Measurements from ENCODE around the gene TCEANC2. TPM values are rescaled to one million over a fixed set of nuclear protein-coding genes. Genes with fewer than 3 reads are reported as not detected.

TCEANC2 gene
- total RNA-seq, 1 experiment from 2014 or later: 1.9 TPM

DNA sequence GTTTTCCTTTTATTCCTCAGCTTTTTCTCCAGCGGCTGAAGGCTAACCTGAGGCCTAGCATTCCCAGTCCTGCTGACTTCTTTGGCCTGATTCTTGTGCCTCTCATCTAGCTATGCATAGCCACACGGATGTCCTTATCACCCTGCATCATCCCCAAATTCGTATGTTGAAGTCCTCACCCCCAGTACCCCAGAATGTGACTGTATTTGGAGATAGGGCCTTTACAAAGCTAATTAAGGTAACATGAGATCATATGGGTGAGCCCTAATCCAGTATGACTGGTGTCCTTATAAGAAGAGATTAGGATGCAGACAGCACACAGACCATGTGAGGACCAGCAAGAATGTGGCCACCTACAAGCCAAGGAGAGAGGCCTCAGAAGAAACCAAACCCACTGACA is 54.7 kb downstream of the TCEANC2 start:
- H3K9me3 ChIP-seq: no peaks in the 10 kb centered on the region
- DNase-seq: no peak
- Mint-ChIP-seq H3K4me1 (ENCODE audit: low read depth, unreplicated experiment) (no peaks in the 10 kb centered on the region), H3K9me3 (ENCODE audit: unreplicated experiment) (no peaks in the 10 kb centered on the region), H3K27ac (ENCODE audit: unreplicated experiment) (no peak overlapping the region), H3K27me3 (ENCODE audit: insufficient read depth, unreplicated experiment) (no peaks in the 10 kb centered on the region), H3K36me3 (ENCODE audit: insufficient read depth, unreplicated experiment) (no peaks in the 10 kb centered on the region), H3K4me3 (ENCODE audit: unreplicated experiment) (no peak overlapping the region)
- no TSS peak for BruUV-seq (replicated peaks)
- no peaks in the 10 kb centered on the region for H3K27me3 ChIP-seq (replicated peaks; ENCODE audit: control insufficient read depth, insufficient read depth, low read length)
- no peaks in the 10 kb centered on the region for H3K4me1 ChIP-seq
- H3K4me3 ChIP-seq (ENCODE audit: low read depth, low read length): no peak overlapping the region
- ChIA-PET POLR2A (no interaction called here), CTCF (no interaction called here)
- TF ChIP-seq, protein P1, sequence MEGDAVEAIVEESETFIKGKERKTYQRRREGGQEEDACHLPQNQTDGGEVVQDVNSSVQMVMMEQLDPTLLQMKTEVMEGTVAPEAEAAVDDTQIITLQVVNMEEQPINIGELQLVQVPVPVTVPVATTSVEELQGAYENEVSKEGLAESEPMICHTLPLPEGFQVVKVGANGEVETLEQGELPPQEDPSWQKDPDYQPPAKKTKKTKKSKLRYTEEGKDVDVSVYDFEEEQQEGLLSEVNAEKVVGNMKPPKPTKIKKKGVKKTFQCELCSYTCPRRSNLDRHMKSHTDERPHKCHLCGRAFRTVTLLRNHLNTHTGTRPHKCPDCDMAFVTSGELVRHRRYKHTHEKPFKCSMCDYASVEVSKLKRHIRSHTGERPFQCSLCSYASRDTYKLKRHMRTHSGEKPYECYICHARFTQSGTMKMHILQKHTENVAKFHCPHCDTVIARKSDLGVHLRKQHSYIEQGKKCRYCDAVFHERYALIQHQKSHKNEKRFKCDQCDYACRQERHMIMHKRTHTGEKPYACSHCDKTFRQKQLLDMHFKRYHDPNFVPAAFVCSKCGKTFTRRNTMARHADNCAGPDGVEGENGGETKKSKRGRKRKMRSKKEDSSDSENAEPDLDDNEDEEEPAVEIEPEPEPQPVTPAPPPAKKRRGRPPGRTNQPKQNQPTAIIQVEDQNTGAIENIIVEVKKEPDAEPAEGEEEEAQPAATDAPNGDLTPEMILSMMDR (IDR thresholded peaks at IDR 0.05; ENCODE audit: insufficient read depth in 1 of 2, low read depth in 1 of 2, low read length in 1 of 2, severe bottlenecking in 1 of 2, unreplicated experiment in 1 of 2): no peak
- intact Hi-C loops (cut with micrococcal nuclease; ENCODE audit: unreplicated experiment): no loop called here
- no peaks in the 10 kb centered on the region for H3K36me3 ChIP-seq (ENCODE audit: control insufficient read depth, insufficient read depth, low read length)

DNA sequence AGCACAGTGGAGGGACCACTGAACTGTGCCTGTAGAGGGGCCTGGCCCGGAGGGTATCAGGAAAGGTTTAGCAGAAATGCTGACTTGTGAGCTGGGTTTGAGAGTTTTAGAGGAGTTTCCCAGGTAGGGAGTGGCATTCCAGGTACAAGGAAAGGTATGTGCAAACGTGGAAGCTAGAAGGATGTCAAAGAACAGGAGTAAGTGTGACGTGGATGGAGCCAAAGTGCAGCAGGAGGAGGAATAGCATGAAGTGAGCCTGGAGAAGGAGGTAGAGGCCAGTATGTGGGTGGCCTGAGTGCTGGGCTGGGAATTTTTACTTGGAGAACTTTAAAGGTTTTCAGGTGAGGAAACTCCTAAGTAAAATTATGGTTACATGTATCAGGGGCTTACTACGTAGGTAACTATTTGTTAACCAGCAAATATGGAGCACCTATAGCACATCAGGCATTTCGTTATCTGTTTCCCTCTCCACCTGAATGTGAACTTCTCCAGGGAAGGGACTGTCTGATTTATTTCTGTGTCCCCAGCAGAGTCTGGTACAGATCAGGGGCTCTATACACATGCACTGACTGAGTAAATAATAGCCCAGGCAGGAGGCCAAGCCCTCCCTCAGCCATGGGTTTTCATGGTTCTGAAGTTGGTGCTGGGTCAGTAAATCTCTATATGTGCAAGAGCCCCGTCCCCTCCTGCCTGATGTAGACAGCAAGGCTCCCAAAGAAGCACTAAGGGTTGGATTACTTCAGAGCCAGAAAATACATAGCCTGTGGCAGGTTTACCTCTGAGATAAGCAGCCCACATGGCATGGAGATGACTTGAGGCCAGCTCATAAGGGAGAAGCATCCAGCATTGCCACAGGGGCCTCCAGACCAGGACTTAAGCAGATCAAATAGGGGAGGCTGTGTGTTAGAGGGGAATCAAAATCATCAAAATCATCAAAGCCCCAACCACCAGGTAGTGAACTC is 56.0 kb downstream of the TCEANC2 start:
- TF ChIP-seq, protein P1 (IDR thresholded peaks at IDR 0.05; ENCODE audit: insufficient read depth in 1 of 2, low read depth in 1 of 2, low read length in 1 of 2, severe bottlenecking in 1 of 2, unreplicated experiment in 1 of 2): no peak
- no peaks in the 10 kb centered on the region for H3K9me3 Mint-ChIP-seq (ENCODE audit: unreplicated experiment)
- H3K4me3 Mint-ChIP-seq (ENCODE audit: unreplicated experiment): no peak overlapping the region
- H3K4me1 Mint-ChIP-seq (ENCODE audit: low read depth, unreplicated experiment): no peaks in the 10 kb centered on the region
- no peaks in the 10 kb centered on the region for H3K4me1 ChIP-seq
- no peaks in the 10 kb centered on the region for H3K27me3 Mint-ChIP-seq (ENCODE audit: insufficient read depth, unreplicated experiment)
- intact Hi-C loops (cut with micrococcal nuclease; ENCODE audit: unreplicated experiment): no loop called here
- H3K4me3 ChIP-seq (ENCODE audit: low read depth, low read length): no peak overlapping the region
- no peaks in the 10 kb centered on the region for H3K36me3 ChIP-seq (ENCODE audit: control insufficient read depth, insufficient read depth, low read length)
- no peaks in the 10 kb centered on the region for H3K27me3 ChIP-seq (replicated peaks; ENCODE audit: control insufficient read depth, insufficient read depth, low read length)
- DNase-seq: no peak
- no peaks in the 10 kb centered on the region for H3K36me3 Mint-ChIP-seq (ENCODE audit: insufficient read depth, unreplicated experiment)
- no peak overlapping the region for H3K27ac Mint-ChIP-seq (ENCODE audit: unreplicated experiment)
- BruUV-seq (replicated peaks): no TSS peak
- ChIA-PET POLR2A (no interaction called here), CTCF (no interaction called here)
- H3K9me3 ChIP-seq: no peaks in the 10 kb centered on the region

DNA sequence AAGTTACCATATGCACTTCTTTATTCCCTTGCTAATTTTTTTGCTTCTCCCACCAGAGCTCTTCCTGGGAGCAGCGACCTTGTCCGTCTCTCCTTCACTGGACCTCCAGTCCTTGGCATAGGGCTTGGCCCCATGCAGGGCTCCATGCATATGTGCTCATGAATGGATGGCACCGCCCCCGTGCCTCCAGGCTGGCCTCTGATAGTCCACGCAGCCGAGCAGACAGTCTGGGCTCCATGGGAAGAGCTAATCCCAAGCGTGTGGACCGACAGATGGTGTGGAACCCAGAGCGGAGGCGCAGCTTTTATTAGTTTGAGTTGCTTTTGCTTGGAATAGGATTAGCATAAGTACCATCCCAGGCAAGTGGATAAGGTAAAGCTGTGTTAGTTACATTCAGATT is 57.6 kb downstream of the TCEANC2 start:
- BruUV-seq (replicated peaks): no TSS peak
- POLR2A ChIA-PET: no interaction called here

More for the DNA sequence above, 57.6 kb downstream of the TCEANC2 start:
- Mint-ChIP-seq H3K9me3 (ENCODE audit: unreplicated experiment) (no peaks in the 10 kb centered on the region), H3K4me3 (ENCODE audit: unreplicated experiment) (no peak overlapping the region), H3K4me1 (ENCODE audit: low read depth, unreplicated experiment) (no peaks in the 10 kb centered on the region), H3K36me3 (ENCODE audit: insufficient read depth, unreplicated experiment) (no peaks in the 10 kb centered on the region), H3K27me3 (ENCODE audit: insufficient read depth, unreplicated experiment) (no peaks in the 10 kb centered on the region), H3K27ac (ENCODE audit: unreplicated experiment) (no peak overlapping the region)
- H3K4me1 ChIP-seq: no peaks in the 10 kb centered on the region
- no peaks in the 10 kb centered on the region for H3K27me3 ChIP-seq (replicated peaks; ENCODE audit: control insufficient read depth, insufficient read depth, low read length)
- no peak for DNase-seq
- no peaks in the 10 kb centered on the region for H3K9me3 ChIP-seq
- H3K4me3 ChIP-seq (ENCODE audit: low read depth, low read length): no peak overlapping the region
- CTCF ChIA-PET: no interaction called here
- H3K36me3 ChIP-seq (ENCODE audit: control insufficient read depth, insufficient read depth, low read length): no peaks in the 10 kb centered on the region
- intact Hi-C loops (cut with micrococcal nuclease; ENCODE audit: unreplicated experiment): no loop called here
- TF ChIP-seq, protein P1 (IDR thresholded peaks at IDR 0.05; ENCODE audit: insufficient read depth in 1 of 2, low read depth in 1 of 2, low read length in 1 of 2, severe bottlenecking in 1 of 2, unreplicated experiment in 1 of 2): no peak

Data from Caco-2 (cell line).